ENCODE measurements around the gene PBX1.

DNA sequence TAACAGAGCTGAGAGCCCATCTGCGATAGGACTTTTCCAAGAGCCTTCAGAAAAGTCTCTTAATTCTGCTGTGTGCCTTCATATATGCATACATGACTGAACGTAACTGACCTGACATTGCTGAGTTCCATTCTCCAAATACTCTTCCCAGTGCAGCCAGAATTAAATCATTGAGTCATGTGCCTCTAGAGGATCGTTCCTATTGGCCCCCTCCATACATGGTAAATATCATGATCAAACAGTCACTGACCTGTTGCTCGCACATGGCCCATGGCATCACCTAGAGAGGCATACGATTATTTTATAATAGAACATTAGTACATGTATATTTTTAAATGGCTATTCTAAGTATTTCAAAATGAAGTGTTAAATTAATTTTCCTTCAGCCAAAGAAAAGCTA is 186.8 kb downstream of the PBX1 start:
- TF ChIP-seq, protein P1, sequence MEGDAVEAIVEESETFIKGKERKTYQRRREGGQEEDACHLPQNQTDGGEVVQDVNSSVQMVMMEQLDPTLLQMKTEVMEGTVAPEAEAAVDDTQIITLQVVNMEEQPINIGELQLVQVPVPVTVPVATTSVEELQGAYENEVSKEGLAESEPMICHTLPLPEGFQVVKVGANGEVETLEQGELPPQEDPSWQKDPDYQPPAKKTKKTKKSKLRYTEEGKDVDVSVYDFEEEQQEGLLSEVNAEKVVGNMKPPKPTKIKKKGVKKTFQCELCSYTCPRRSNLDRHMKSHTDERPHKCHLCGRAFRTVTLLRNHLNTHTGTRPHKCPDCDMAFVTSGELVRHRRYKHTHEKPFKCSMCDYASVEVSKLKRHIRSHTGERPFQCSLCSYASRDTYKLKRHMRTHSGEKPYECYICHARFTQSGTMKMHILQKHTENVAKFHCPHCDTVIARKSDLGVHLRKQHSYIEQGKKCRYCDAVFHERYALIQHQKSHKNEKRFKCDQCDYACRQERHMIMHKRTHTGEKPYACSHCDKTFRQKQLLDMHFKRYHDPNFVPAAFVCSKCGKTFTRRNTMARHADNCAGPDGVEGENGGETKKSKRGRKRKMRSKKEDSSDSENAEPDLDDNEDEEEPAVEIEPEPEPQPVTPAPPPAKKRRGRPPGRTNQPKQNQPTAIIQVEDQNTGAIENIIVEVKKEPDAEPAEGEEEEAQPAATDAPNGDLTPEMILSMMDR (IDR thresholded peaks at IDR 0.05): no peak
- TF ChIP-seq POLR2A (IDR thresholded peaks at IDR 0.05): no peak
- no peak for TF ChIP-seq POLR2AphosphoS5 (IDR thresholded peaks at IDR 0.05)
- TF ChIP-seq EP300 (IDR thresholded peaks at IDR 0.05): no peak
